HG03558 (cell line): ENCODE results near the gene VAV3.

Experiments
- ATAC-seq: cut with Tn5 transposase; IDR thresholded peaks from one replicate; pipeline ENCODE4 v1.9.1; 2021; ENCODE audit warnings: moderate number of reproducible peaks; ENCODE audit not compliant: unreplicated experiment; ENCODE audit errors: extremely low read depth

Gene VAV3

GRCh38 chr1:107552781-107553180, 412.2 kb downstream of the VAV3 start:
- no peak for ATAC-seq

GRCh38 chr1:107551456-107551855, 413.5 kb downstream of the VAV3 start:
- ATAC-seq, result no peak

DNA sequence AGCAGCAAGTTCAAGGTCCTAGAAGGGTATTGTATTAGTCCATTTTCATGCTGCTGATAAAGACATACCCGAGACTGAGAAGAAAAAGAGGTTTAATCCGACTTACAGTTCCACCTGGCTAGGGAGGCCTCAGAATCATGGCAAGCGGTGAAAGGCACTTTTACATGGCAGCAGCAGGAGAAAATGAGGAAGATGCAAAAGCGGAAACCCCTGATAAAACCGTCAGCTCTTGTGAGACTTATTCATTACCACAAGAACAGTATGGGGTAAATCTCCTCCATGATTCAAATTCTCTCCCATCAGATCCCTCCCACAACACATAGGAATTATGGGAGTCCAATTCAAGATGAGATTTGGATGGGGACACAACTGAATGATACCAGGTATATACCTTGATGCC, 414.6 kb downstream of the VAV3 start:
- ATAC-seq, result no peak

GRCh38 chr1:107549152-107549810, 415.7 kb downstream of the VAV3 start:
- no peak for ATAC-seq

DNA sequence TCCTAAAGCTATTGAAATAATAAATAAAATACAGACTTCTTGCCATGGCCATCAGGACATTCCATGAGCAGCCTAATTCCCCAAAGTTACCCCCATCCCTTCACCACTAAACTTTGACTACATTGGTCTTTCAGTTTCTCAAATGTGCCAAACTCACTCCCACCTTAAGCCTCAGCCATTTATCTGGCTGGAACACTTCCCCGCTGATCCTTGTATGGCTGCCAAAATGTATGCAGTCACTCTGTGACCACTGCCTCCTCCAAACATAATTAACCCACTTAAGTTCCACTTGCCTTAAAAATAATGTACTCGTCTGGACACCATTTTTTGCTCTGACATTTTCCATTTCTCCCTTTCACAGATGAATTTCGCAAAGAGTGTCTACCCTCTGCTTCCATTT, 416.7 kb downstream of the VAV3 start:
- ATAC-seq, result no peak

GRCh38 chr1:107547363-107548155, 417.4 kb downstream of the VAV3 start:
- ATAC-seq, result no peak

- ATAC-seq, result no peak
These were observed 418.4 kb downstream of the VAV3 start for GRCh38 chr1:107546576-107546975.

DNA sequence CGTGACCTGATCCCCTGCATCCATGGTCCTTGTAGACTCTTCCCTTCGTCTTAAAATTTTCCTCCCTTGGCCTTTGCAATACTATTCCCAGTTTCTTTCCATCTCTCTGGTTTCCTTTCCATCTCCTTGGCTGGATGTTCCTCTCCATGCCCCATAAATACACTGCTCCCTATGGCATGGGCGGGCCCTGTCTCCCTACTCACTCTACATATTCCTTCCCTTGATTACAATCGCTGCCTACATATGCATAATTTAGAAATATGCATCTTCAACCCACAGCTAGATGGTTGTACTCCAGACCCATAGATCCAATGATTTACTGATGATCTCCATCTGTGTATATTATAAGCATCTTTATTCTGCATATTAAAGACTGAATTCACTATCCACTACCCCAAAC, 419.1 kb downstream of the VAV3 start:
- ATAC-seq, result no peak

- no peak for ATAC-seq
These were observed 419.9 kb downstream of the VAV3 start for GRCh38 chr1:107545056-107545577.

DNA sequence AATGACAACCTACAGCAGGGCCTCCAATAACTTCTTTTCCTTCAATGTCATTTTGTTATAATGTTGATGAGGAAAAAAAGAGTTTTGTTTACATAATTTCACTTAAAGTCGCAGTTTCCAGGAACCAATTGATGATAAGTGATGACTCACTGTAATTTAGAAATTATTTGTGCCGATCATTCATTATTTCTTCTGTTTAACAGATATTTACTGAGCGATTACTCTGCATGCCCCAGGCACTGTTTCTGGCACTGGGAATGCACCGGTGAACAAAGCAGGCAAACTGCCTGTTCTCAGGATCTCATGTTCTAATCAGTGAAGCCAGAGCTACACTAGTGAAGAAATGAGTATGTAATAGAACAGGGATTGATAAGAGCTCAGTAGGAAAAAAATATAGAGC, 420.7 kb downstream of the VAV3 start:
- no peak for ATAC-seq

GRCh38 chr1:107541412-107541811, 423.6 kb downstream of the VAV3 start:
- no peak for ATAC-seq

DNA sequence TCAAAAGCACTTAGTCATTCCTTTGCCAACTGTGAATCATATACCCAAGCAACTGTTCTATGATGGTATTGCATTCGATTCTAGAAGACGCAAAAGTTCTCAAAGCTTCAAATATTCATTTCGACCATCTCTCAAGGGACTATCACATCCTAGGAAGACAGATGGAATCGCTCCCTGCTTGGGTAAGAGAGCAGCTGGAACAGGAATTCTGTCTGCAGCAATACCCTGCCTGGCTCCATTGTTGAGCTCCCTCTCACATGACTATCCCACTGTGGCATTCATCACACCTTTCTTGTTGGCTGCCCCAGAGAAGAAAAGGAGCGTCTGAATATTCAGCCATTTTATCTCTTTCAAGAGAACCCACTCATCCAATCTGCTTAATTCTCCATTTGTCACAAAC, 426.5 kb downstream of the VAV3 start:
- ATAC-seq, result no peak

DNA sequence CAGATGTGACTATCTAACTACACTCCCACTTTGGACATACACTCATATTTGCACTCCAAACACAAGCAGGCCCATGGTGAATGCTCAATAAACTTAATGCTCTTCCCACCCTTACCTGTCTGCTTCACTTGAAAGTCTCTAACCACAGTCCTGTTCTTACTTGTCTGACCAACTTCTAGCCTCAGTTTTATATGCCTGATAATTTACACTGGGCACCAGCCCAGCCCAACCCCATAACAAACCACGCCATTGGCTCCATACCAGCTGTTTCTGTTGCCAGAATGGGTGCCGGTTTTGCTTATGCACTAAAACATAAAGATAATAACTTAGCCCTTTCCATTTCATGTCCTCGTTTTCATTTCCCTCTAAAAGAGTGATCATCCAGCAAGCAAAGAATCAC, 428.7 kb downstream of the VAV3 start:
- ATAC-seq, result no peak

DNA sequence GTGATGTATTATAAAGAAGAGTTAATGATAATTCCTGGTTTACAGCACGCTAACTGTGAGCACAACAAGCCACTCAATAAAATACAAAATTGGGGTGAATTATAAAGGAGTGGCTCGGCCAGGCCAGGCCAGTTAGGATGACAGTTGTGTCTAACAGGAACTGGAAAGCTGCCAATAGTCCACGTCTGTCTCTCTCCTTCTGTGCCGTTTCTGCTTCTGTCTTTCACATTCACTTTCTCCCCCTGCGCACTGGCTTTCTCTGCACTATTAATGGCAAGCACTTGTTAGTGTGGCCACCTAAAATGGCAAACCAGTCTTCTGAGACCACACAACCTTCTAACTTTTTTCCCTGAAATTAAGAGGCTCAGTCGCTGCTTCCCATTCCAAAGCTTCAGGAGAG, 429.9 kb downstream of the VAV3 start:
- ATAC-seq, result no peak

DNA sequence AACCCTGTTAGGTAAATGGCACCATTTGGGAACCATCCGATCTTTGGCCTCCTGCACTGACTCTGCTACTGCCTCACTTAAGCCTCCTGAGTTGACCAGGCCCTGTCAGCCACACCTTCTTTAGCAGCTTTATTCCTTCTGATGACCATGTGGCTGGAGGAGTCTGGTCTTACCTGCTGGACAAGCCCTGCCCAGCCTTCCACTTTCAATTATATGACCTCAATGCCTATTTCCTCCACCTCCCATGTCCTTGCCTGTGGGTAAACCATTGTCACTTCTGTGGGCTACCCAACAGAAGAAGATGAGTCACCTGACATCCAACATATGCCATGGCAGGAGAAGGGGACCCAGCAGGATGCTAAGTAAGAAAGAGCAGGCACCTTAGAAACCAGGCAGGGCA, 430.3 kb downstream of the VAV3 start:
- ATAC-seq, result no peak

GRCh38 chr1:107533436-107533835, 431.5 kb downstream of the VAV3 start:
- no peak for ATAC-seq

DNA sequence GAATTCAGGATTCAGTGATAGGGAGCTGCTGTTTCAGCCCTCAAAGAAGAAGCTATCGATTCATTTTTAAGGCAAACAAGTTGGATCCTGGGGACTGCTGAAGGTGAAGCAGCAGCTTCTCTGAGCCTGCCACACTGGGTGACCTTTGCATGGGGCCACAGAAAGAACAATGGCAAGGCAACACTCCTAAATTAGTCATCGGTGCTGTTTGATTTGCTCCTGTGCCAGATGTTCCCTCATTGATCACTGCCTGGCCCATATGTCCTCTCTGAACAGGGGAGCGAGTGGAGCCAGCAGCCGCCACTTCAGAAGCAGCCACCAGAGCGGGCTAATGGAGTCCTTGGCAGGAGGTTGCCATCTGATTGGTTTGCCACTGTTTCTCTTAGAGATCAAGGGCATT, 432.7 kb downstream of the VAV3 start:
- no peak for ATAC-seq

DNA sequence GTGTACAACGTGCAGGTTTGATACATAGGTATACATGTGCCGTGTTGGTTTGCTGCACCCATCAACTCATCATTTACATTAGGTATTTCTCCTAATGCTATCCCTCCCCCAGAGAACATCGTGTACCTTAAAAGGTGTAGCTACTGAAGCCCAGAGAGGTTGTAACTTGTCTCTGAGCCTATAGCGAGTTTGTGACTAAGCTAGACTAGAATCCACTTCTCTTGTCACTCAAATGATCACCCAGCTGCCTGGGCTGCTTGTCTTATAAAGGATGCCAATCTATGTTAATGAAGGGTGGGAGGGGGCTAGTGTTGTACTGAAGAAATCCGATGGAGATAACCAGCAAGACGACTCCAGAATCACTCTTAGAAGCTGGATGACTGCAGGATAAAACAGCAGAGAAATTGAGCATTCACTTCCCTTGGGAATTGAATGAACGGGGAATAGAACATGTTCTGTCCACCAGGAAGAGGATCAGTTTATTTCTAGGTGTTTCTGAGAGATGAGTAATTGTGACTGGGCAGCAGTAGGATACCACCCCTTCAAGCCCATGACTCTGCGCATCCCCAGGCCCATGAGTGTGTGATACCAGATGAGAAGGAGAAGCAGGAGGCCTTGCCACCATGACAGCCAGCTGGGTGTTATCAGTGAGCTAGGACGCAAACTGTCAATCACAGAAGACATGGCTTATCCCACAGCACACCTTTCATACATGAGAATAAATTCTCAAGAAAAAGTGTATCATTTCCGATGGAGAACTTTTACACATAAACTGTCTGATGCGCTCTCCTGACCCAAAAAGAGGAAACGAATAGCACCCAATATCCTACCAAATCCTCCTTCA, 433.7 kb downstream of the VAV3 start:
- ATAC-seq, result no peak

DNA sequence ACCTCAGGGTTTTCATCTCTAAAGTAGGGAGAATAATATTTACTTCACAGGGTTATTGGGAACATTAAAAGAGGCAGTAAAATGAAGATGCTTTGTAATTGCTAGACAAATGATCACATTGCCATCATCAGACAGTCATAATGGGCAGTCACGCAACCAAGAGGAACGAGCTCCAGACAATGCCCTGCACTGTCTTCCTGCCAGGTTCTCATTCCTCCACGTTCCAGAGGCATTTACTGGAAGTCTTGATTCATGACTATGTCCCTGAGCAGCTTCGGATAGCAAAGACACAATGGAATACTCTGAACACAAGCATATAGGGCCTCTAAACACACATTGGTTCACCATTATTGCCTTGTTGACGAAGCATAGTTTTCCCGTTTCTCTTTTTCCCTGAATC, 434.4 kb downstream of the VAV3 start:
- no peak for ATAC-seq

- peak; percentile 97 for ATAC-seq
These were observed 435.4 kb downstream of the VAV3 start for GRCh38 chr1:107529511-107530149.
